22Rv1 (cell line): ENCODE results near the gene TRPV2.
A peak's percentile ranks its signal among the peaks of the same experiment; 100 is the strongest.

Experiments
- H3K27ac ChIP-seq: fragments of 450-650 bp; 2 replicates; pipeline ENCODE4 v1.5.1; 2017
- ZFX ChIP-seq: fragments of 450-650 bp; IDR thresholded peaks from 2 replicates; pipeline ENCODE4 v1.6.1; 2017; ENCODE audit warnings: antibody characterized with exemption, borderline replicate concordance
- TF ChIP-seq, protein P1 (sequence below): fragments of 450-650 bp; IDR thresholded peaks from 2 replicates; pipeline ENCODE4 v1.5.1; 2017; ENCODE audit warnings: mild to moderate bottlenecking

Gene TRPV2, protein sequence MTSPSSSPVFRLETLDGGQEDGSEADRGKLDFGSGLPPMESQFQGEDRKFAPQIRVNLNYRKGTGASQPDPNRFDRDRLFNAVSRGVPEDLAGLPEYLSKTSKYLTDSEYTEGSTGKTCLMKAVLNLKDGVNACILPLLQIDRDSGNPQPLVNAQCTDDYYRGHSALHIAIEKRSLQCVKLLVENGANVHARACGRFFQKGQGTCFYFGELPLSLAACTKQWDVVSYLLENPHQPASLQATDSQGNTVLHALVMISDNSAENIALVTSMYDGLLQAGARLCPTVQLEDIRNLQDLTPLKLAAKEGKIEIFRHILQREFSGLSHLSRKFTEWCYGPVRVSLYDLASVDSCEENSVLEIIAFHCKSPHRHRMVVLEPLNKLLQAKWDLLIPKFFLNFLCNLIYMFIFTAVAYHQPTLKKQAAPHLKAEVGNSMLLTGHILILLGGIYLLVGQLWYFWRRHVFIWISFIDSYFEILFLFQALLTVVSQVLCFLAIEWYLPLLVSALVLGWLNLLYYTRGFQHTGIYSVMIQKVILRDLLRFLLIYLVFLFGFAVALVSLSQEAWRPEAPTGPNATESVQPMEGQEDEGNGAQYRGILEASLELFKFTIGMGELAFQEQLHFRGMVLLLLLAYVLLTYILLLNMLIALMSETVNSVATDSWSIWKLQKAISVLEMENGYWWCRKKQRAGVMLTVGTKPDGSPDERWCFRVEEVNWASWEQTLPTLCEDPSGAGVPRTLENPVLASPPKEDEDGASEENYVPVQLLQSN

DNA sequence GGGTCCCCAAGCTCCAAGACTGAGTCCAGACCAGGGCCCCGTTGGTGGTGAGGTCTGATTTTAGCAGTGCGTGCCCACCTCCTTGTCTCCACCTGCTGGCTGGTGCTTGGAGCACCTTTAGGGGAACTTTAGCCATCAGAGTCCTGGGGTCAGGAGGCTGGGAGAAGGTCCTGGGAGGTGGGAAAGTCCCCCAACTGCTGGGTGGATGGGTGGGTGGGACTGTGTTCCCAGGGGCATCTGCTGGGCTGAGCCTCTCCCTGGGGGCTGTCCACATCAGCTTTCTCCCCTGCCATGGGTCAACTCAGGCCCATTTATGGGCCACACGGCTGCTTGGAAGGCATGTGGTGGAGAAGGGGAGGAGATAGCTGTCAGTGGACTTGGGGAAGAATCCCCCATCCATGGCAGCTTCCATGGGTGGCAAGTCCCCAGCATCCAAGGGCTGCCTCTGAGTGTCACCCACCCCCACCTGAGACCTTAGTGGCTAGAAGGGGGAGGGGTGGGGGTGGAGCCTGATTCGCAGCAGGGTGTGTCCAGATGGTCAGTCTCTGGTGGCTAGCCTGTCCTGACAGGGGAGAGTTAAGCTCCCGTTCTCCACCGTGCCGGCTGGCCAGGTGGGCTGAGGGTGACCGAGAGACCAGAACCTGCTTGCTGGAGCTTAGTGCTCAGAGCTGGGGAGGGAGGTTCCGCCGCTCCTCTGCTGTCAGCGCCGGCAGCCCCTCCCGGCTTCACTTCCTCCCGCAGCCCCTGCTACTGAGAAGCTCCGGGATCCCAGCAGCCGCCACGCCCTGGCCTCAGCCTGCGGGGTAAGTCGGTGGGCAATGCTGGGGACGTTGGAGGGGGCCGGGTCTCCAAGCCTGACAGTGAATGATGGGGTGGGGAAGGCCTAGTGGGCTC, at the start of gene TRPV2:
Gene TRPV2, plus strand, starts transcription at position 541 of the 894 bp plus-strand sequence. CDS start 2,098 bp downstream, outside the sequence.
- TF ChIP-seq, protein P1, sequence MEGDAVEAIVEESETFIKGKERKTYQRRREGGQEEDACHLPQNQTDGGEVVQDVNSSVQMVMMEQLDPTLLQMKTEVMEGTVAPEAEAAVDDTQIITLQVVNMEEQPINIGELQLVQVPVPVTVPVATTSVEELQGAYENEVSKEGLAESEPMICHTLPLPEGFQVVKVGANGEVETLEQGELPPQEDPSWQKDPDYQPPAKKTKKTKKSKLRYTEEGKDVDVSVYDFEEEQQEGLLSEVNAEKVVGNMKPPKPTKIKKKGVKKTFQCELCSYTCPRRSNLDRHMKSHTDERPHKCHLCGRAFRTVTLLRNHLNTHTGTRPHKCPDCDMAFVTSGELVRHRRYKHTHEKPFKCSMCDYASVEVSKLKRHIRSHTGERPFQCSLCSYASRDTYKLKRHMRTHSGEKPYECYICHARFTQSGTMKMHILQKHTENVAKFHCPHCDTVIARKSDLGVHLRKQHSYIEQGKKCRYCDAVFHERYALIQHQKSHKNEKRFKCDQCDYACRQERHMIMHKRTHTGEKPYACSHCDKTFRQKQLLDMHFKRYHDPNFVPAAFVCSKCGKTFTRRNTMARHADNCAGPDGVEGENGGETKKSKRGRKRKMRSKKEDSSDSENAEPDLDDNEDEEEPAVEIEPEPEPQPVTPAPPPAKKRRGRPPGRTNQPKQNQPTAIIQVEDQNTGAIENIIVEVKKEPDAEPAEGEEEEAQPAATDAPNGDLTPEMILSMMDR: peak; percentile 49
- no peak for TF ChIP-seq ZFX
- H3K27ac ChIP-seq: no peak within 1 kb of the TSS

DNA sequence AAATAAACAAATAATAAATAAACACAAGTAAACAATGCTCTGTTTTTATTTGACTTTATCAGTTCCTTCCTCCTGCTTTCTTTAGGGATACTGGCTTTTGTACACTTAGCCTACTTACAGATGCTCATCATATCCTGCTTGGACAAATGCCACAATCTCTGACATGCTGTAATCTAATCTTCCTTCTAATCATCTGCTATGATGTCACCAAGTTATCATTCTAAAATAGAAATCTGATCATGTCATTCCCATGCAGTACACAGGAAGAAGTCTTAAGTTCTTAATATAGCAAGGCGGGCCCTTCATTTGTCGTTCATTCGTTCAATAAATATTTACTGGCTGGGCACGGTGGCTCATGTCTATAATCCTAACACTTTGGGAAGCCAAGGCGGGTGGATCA, 43.6 kb upstream of the TRPV2 start:
- no peak for TF ChIP-seq ZFX
- TF ChIP-seq, protein P1: no peak
- peak overlapping the region; percentile 20; the same call in 1 of the 2 replicates for H3K27ac ChIP-seq

DNA sequence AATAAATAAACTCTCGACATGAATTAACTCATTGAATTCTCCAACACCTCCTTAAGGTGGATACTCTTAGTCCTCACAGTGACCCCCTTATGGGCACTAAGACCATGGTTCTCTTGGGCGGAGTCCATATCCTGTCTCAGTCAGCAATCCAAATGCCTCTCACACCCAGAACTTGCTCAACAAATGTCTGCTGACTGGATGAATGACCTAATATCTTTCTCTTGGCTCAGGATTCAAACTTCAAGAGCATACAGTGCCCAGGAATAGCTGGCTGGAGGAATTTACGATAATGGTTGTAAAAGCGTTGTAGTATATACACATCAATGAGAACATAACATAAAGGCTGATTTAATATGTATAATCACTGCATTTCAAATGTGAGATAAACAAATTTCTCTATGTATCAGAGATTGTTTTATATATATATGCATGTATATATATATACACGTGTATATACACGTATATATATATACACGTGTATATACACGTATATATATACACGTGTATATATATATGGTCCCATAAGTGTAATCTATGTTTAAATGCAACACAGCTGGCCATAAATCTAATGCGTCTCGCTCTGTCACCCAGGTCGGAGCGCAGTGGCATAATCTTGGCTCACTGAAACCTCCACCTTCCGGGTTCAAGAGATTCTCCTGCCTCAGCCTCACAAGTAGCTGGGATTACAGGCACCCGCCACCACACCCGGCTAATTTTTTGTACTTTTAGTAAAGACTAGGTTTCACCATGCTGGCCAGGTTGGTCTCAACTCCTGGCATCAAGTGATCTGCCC, 41.0 kb upstream of the TRPV2 start:
- TF ChIP-seq, protein P1: no peak
- TF ChIP-seq ZFX: no peak
- H3K27ac ChIP-seq: no peak overlapping the region

DNA sequence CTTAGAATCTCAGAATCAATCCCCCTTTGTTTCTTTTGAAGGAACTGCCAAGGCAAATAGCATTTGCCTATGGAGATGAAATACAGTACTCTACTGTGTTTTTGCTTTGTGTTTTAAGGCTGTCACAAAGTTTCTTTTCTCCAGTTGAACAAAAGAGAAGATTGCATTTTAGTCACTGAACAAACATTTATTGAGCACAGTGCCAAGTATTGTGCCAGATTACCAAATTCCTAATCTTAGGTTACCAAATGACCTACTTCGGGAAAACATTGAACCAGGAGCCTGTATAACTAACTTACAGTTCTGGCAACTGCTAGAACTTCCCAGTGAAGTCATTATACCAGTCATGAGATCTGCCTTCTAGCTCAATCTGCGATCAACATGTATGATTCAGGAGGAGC, 37.4 kb upstream of the TRPV2 start:
- peak overlapping the region; percentile 38 for H3K27ac ChIP-seq
- TF ChIP-seq, protein P1: no peak
- no peak for TF ChIP-seq ZFX

DNA sequence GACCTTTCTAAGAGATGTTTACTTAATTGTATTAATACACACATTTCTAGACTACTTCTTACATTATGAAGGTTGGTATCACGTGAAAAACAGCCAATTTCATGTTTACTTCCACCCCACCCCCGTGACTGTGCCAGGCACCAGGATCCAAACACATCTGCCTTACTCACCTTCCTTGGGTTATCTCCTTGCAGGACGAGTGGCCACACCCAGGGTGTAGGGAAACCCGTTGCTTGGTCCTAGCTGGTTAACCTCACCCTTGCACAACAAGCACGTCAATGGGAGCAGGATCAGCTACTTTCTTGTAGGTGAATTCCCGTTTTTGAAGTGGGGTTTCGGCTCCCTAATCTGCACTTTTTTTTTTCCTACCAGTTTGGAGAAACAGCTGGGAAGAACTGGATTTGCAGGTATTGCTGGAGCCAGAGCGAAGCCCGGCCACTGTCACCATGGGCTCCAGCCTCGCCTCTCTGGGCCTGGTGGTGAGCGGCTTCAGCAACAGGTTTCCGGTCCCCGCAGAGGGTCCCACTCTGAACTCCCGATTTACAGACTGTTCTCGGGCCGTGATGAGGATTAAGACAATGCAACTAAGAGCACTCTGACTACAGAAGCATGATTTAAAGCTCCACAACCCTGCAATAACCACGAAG, 36.6 kb upstream of the TRPV2 start:
- TF ChIP-seq, protein P1: no peak
- no peak for TF ChIP-seq ZFX
- peak overlapping the region; percentile 38 for H3K27ac ChIP-seq

DNA sequence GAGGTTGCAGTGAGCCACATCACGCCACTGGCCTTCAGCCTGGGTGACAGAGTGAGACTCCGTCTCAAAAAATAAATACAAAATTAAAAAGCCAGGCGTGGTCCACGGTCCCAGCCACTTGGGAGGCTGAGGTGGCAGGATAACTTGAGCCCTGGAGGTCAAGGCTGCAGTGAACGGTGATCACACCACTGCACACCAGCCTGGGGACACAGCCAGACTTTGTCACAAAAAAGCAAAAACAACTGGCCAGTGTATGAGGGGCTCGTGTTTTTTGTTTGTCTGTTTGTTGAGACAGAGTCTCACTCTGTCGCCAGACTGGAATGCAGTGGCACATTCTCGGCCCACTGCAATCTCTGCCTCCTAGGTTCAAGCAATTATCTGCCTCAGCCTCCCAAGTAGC, 35.7 kb upstream of the TRPV2 start:
- H3K27ac ChIP-seq: no peak overlapping the region; the same call in 1 of the 2 replicates

More for the DNA sequence above, 35.7 kb upstream of the TRPV2 start:
- no peak for TF ChIP-seq ZFX
- TF ChIP-seq, protein P1: no peak
